CD14-positive monocyte (primary cell): ENCODE data around the gene NDUFC2. TPM values are rescaled to one million over a fixed set of nuclear protein-coding genes. Genes with fewer than 3 reads are reported as not detected.

Experiments used
- DNase-seq, 3 donors: peaks; one replicate each; pipeline ENCODE4 v3.0.0-alpha.2; 2011 to 2022
- H2AFZ ChIP-seq: 2 replicates; pipeline ENCODE4 v1.6.0; 2012; ENCODE audit warnings: mild to moderate bottlenecking, low read depth, low read length, inconsistent platforms; ENCODE audit not compliant: insufficient read depth, poor library complexity, severe bottlenecking
- H3K27ac ChIP-seq, 2 donors: 1 replicate in 1 of 2; 2 replicates in 1 of 2; pipeline ENCODE4 v1.5.1; 2012 to 2013; ENCODE audit warnings: low read length in 2 of 2, control low read depth in 1 of 2, inconsistent platforms in 1 of 2, low read depth in 1 of 2, mild to moderate bottlenecking in 1 of 2
- H3K27me3 ChIP-seq, 2 donors: one replicate each; pipeline versions ENCODE4 v1.6.0 to v1.6.1; 2011 to 2013; ENCODE audit warnings: low read length in 2 of 2; ENCODE audit not compliant: control insufficient read depth in 2 of 2, insufficient read depth in 2 of 2
- H3K36me3 ChIP-seq, 2 donors: replicated peaks in 1 of 2; 1 replicate in 1 of 2; 2 replicates in 1 of 2; pipeline versions ENCODE4 v1.5.1 to v1.6.1; 2012 to 2013; ENCODE audit warnings: low read length in 2 of 2, control low read depth in 1 of 2, inconsistent platforms in 1 of 2, mild to moderate bottlenecking in 1 of 2; ENCODE audit not compliant: insufficient read depth in 2 of 2, control insufficient read depth in 1 of 2
- H3K4me1 ChIP-seq, 2 donors: 1 replicate in 1 of 2; 2 replicates in 1 of 2; pipeline versions ENCODE4 v1.5.1 to v1.6.1; 2012 to 2013; ENCODE audit warnings: low read length in 2 of 2, control low read depth in 1 of 2, inconsistent platforms in 1 of 2, mild to moderate bottlenecking in 1 of 2, moderate library complexity in 1 of 2; ENCODE audit not compliant: insufficient read depth in 2 of 2, control insufficient read depth in 1 of 2
- H3K4me2 ChIP-seq: replicated peaks from 2 replicates; pipeline ENCODE3; 2012; ENCODE audit warnings: low read length, moderate library complexity, mild to moderate bottlenecking; ENCODE audit not compliant: poor library complexity, severe bottlenecking; ENCODE audit errors: extremely low read depth
- H3K4me3 ChIP-seq, 3 experiments: fragments of 200-600 bp in 1 of 3; sonication (generic) in 1 of 3; replicated peaks in 1 of 3; 1 replicate in 2 of 3; 2 replicates in 1 of 3; pipeline ENCODE4 v1.5.1; 2011 to 2013; ENCODE audit warnings: low read length in 3 of 3, mild to moderate bottlenecking in 3 of 3, control low read depth in 2 of 3, low read depth in 2 of 3, inconsistent platforms in 1 of 3, moderate library complexity in 1 of 3
- H3K79me2 ChIP-seq: 2 replicates; pipeline ENCODE4 v1.6.0; 2012; ENCODE audit warnings: mild to moderate bottlenecking, control low read depth, inconsistent platforms, low read length, moderate library complexity; ENCODE audit not compliant: insufficient read depth
- H3K9ac ChIP-seq: 2 replicates; pipeline ENCODE4 v1.6.0; 2017; ENCODE audit warnings: low read length, mild to moderate bottlenecking; ENCODE audit not compliant: insufficient read depth, poor library complexity, severe bottlenecking
- H3K9me3 ChIP-seq, 2 donors: replicated peaks in 1 of 2; 1 replicate in 1 of 2; 2 replicates in 1 of 2; pipeline versions ENCODE4 v1.5.1 to v1.6.1; 2012 to 2013; ENCODE audit warnings: low read length in 2 of 2, control low read depth in 1 of 2; ENCODE audit not compliant: control insufficient read depth in 1 of 2, insufficient read depth in 1 of 2
- H4K20me1 ChIP-seq: 2 replicates; pipeline ENCODE4 v1.6.0; 2012; ENCODE audit warnings: mild to moderate bottlenecking, low read length, control low read depth, moderate library complexity; ENCODE audit not compliant: insufficient read depth
- H3K27ac Mint-ChIP-seq, 7 donors: one replicate each; pipeline ENCODE4 v1.8.0; 2020; ENCODE audit warnings: mild to moderate bottlenecking in 7 of 7, mixed read lengths in 7 of 7, moderate library complexity in 6 of 7, inconsistent platforms in 2 of 7
- H3K27me3 Mint-ChIP-seq, 3 donors: one replicate each; pipeline ENCODE4 v1.8.0; 2021 to 2022; ENCODE audit warnings: low read depth in 3 of 3, mild to moderate bottlenecking in 3 of 3, mixed read lengths in 3 of 3, moderate library complexity in 3 of 3, inconsistent platforms in 1 of 3
- H3K36me3 Mint-ChIP-seq, 2 donors: one replicate each; pipeline ENCODE4 v1.8.0; 2020; ENCODE audit warnings: mixed read lengths in 2 of 2, inconsistent platforms in 1 of 2, mild to moderate bottlenecking in 1 of 2
- H3K4me1 Mint-ChIP-seq: one replicate; pipeline ENCODE4 v1.8.0; 2020; ENCODE audit warnings: mild to moderate bottlenecking, mixed read lengths
- H3K4me3 Mint-ChIP-seq, 2 donors: one replicate each; pipeline ENCODE4 v1.8.0; 2020; ENCODE audit warnings: mild to moderate bottlenecking in 2 of 2, mixed read lengths in 2 of 2, moderate library complexity in 1 of 2
- H3K9me3 Mint-ChIP-seq, 7 donors: one replicate each; pipeline ENCODE4 v1.8.0; 2020 to 2022; ENCODE audit warnings: mixed read lengths in 7 of 7, mild to moderate bottlenecking in 6 of 7, moderate library complexity in 6 of 7, inconsistent platforms in 2 of 7
- WGBS: methylation state at CpG from one replicate; pipeline ENCODE4 v1.1.5; 2013; ENCODE audit warnings: missing lambda C conversion rate; ENCODE audit not compliant: insufficient coverage; 5-methylcytosine and 5-hydroxymethylcytosine counted together
- intact Hi-C, 2 donors: fragments of 100-400 bp; cut with micrococcal nuclease; formaldehyde crosslinking; loops; one replicate each; pipeline versions ENCODE4 v1.15.0 to v1.15.1; 2023
- polyA plus RNA-seq, 3 donors: library from polyadenylated mRNA; depleted of rRNA in 1 of 3; unstranded in 2 of 3; stranded (reverse) in 1 of 3; fragments of 300-500 nt in 2 of 3; fragments of >200 nt in 1 of 3; fragmentation: Illumina TruSeq in 2 of 3; gene quantifications; 1 replicate in 2 of 3; 2 replicates in 1 of 3; pipeline ENCODE4 v1.2.3, GENCODE V29; 2012 to 2021
- TF ChIP-seq, protein P1 (sequence below): fragments of 200-600 bp; IDR thresholded peaks from one replicate; pipeline ENCODE4 v1.8.0; 2022; ENCODE audit warnings: antibody characterized with exemption, mild to moderate bottlenecking

The NDUFC2 gene
- polyA plus RNA-seq, 3 donors: 47.7 to 219 (median 209) TPM

DNA sequence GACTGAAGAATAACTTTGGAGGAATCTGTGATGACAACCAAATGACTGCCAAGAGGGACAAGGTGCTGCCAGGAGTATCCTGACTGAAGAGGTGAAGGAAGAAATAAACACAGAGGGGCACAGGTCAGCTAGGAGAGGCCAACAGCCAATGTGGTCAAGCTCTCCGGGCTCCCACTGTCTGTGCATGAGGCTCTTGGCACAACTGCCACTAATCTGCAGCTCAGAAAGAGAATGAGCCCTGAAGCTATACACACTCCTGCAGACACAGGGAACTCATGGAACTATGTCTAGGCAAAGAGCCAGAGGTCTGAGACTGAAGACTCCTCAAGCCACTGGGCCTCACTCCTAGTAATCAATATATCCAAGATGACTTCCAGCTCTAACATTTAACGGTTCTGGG is 9.0 kb downstream of the NDUFC2 start:
- H3K36me3 Mint-ChIP-seq: peaks cover 46 to 64% of the 10 kb centered on the region in 2 donors
- peaks cover 44 to 60% of the 10 kb centered on the region in 2 donors for H3K36me3 ChIP-seq
- no peak overlapping the region for H3K4me3 ChIP-seq
- intact Hi-C loops: no loop called here
- H3K9me3 ChIP-seq: no peaks in the 10 kb centered on the region
- no peak overlapping the region for H2AFZ ChIP-seq
- no peaks in the 10 kb centered on the region for H3K4me1 ChIP-seq
- no peaks in the 10 kb centered on the region for H3K27me3 ChIP-seq
- H4K20me1 ChIP-seq: peaks cover 37% of the 10 kb centered on the region
- H3K4me1 Mint-ChIP-seq: peaks cover 13% of the 10 kb centered on the region
- no peaks in the 10 kb centered on the region for H3K9me3 Mint-ChIP-seq
- TF ChIP-seq, protein P1, sequence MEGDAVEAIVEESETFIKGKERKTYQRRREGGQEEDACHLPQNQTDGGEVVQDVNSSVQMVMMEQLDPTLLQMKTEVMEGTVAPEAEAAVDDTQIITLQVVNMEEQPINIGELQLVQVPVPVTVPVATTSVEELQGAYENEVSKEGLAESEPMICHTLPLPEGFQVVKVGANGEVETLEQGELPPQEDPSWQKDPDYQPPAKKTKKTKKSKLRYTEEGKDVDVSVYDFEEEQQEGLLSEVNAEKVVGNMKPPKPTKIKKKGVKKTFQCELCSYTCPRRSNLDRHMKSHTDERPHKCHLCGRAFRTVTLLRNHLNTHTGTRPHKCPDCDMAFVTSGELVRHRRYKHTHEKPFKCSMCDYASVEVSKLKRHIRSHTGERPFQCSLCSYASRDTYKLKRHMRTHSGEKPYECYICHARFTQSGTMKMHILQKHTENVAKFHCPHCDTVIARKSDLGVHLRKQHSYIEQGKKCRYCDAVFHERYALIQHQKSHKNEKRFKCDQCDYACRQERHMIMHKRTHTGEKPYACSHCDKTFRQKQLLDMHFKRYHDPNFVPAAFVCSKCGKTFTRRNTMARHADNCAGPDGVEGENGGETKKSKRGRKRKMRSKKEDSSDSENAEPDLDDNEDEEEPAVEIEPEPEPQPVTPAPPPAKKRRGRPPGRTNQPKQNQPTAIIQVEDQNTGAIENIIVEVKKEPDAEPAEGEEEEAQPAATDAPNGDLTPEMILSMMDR: no peak
- H3K4me2 ChIP-seq: no peak overlapping the region
- H3K27me3 Mint-ChIP-seq: no peaks in the 10 kb centered on the region
- no peak overlapping the region for H3K4me3 Mint-ChIP-seq
- DNase-seq: no peak
- no peak overlapping the region for H3K27ac Mint-ChIP-seq
- H3K27ac ChIP-seq: no peak overlapping the region
- 100% methylated on average over 2 of the region's 2 CpGs for WGBS
- H3K9ac ChIP-seq: no peak overlapping the region
- H3K79me2 ChIP-seq: peaks cover 34% of the 10 kb centered on the region

DNA sequence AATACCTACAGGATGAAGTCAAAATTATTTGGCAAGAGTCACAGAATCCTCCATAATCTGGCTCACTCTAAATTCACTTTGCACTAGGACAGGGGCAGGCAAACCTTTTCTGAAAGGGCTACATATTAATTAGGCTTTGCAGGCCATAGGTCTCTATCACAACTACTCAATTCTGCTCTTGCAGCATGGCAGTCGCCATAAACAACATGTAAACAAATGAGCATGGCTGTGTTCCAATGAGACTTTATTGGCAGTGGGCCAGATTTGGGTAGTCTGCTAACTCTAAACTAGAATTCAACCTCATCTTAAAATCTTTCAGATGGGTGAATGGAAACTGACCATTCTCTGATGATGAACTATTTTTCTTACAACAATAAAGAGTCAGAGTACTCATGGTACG is 10.2 kb downstream of the NDUFC2 start:
- no CpG with 5 or more reads among the region's 2 CpGs for WGBS

More for the DNA sequence above, 10.2 kb downstream of the NDUFC2 start:
- Histone ChIP-seq H3K4me1 (no peaks in the 10 kb centered on the region), H3K9ac (no peak overlapping the region), H3K79me2 (peaks cover 23% of the 10 kb centered on the region), H3K4me3 (no peak overlapping the region), H4K20me1 (peaks cover 25% of the 10 kb centered on the region), H3K4me2 (no peak overlapping the region), H3K9me3 (no peaks in the 10 kb centered on the region), H3K27me3 (no peaks in the 10 kb centered on the region), H3K27ac (no peak overlapping the region), H2AFZ (no peak overlapping the region), H3K36me3 (peaks cover 44 to 56% of the 10 kb centered on the region in 2 donors)
- intact Hi-C loops: no loop called here
- no peak for DNase-seq
- no peak overlapping the region for H3K27ac Mint-ChIP-seq
- H3K4me1 Mint-ChIP-seq: peaks cover 11% of the 10 kb centered on the region
- peaks cover 0 to 1% (median 0%) of the 10 kb centered on the region in 3 donors for H3K27me3 Mint-ChIP-seq
- peaks cover 46 to 58% of the 10 kb centered on the region in 2 donors for H3K36me3 Mint-ChIP-seq
- TF ChIP-seq, protein P1: no peak
- no peaks in the 10 kb centered on the region for H3K9me3 Mint-ChIP-seq
- H3K4me3 Mint-ChIP-seq: no peak overlapping the region
